ENCODE data around the gene CTDSPL2.
"Not testable (repeated sequence)": the region's sequence is repeated elsewhere in the genome, so short reads cannot be mapped to it uniquely, and the experiment has no call there.

Gene CTDSPL2

DNA sequence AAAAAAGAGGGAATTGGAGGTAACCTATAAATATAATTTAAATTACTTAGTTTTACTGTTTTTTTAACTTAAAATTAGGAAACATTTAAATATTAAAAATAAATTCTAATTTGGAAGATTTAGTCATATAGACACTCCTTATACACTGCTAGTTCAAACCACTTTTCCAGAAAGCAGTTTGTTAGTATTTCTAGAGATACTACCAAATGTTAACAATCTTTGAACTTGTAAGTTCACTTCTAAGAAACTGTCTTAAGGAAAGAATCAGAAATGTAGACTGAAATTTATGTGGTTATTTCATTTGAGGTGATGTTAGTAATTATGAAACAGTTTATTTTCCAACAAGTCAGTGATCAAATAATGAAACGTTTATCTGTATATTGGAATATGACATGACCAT lies 22.7 kb downstream of the CTDSPL2 start:
- no peak overlapping the region for H3K27ac ChIP-seq
- no peak for TF ChIP-seq ZFX (IDR thresholded peaks at IDR 0.05)
- TF ChIP-seq, protein P1, sequence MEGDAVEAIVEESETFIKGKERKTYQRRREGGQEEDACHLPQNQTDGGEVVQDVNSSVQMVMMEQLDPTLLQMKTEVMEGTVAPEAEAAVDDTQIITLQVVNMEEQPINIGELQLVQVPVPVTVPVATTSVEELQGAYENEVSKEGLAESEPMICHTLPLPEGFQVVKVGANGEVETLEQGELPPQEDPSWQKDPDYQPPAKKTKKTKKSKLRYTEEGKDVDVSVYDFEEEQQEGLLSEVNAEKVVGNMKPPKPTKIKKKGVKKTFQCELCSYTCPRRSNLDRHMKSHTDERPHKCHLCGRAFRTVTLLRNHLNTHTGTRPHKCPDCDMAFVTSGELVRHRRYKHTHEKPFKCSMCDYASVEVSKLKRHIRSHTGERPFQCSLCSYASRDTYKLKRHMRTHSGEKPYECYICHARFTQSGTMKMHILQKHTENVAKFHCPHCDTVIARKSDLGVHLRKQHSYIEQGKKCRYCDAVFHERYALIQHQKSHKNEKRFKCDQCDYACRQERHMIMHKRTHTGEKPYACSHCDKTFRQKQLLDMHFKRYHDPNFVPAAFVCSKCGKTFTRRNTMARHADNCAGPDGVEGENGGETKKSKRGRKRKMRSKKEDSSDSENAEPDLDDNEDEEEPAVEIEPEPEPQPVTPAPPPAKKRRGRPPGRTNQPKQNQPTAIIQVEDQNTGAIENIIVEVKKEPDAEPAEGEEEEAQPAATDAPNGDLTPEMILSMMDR (conservative IDR thresholded peaks at IDR 0.05): no peak

DNA sequence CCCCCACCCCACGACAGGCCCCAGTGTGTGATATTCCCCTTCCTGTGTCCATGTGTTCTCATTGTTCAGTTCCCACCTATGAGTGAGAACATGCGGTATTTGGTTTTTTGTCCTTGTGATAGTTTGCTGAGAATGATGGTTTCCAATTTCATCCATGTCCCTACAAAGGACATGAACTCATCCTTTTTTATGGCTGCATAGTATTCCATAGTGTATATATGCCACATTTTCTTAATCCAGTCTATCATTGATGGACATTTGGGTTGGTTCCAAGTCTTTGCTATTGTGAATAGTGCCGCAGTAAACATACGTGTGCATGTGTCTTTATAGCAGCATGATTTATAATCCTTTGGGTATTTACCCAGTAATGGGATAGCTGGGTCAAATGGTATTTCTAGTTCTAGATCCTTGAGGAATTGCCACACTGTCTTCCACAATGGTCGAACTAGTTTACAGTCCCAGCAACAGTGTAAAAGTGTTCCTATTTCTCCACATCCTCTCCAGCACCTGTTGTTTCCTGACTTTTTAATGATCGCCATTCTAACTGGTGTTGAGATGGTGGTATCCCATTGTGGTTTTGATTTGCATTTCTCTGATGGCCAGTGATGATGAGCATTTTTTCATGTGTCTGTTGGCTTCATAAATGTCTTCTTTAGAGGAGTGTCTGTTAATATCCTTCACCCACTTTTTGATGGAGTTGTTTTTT lies 26.3 kb downstream of the CTDSPL2 start:
- not testable (repeated sequence) for H3K27ac ChIP-seq

DNA sequence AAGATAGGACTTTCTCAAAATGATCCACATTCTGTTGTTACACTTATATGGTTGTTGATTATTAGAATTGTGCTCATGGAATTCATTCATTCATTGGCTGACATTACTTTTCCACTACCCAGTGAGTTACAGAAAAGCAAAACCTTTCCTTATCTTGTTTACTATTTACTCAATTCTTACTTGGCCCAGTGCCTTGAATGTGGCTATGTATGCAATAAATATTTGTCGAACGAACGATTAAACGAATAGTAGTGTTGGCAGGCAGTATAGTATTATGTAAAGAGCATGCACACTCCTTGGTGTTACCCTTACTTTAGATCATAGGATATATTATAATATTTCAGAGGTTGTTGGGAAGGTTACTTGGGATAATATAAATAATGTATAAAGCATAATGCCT lies 31.0 kb downstream of the CTDSPL2 start:
- TF ChIP-seq, protein P1 (conservative IDR thresholded peaks at IDR 0.05): no peak
- no peak for TF ChIP-seq ZFX (IDR thresholded peaks at IDR 0.05)
- H3K27ac ChIP-seq: no peak overlapping the region

- no peak overlapping the region for H3K27ac ChIP-seq
- TF ChIP-seq ZFX (IDR thresholded peaks at IDR 0.05): no peak
- TF ChIP-seq, protein P1 (conservative IDR thresholded peaks at IDR 0.05): no peak
These were observed 41.4 kb downstream of the CTDSPL2 start for GRCh38 chr15:44468709-44469385.

DNA sequence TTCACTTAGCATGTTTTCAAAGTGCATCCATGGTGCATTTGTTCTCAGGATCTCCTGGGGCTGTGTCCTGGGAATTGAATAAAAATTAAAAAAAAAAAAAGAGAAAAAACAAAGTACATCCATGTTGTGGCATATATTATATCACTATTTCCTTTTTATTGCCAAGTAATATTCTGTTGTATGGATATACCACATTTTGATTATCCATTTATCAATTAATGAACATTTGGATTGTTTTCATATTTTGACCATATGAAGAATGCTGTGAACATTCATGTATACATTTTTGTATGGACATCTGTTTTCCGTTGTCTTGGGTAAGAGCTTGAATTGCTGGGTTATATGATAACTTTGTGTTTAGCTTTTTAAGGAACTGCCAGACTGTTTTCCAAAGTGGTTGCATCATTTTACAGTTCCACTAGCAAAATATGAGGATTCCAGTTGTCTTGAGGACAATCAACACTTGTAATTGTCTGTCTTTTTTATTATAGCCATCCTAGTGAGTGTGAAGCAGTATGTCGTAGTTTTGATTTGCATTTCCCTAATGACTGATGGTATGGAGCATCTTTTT lies 44.5 kb downstream of the CTDSPL2 start:
- TF ChIP-seq ZFX (IDR thresholded peaks at IDR 0.05): no peak
- TF ChIP-seq, protein P1 (conservative IDR thresholded peaks at IDR 0.05): no peak
- H3K27ac ChIP-seq: no peak overlapping the region

DNA sequence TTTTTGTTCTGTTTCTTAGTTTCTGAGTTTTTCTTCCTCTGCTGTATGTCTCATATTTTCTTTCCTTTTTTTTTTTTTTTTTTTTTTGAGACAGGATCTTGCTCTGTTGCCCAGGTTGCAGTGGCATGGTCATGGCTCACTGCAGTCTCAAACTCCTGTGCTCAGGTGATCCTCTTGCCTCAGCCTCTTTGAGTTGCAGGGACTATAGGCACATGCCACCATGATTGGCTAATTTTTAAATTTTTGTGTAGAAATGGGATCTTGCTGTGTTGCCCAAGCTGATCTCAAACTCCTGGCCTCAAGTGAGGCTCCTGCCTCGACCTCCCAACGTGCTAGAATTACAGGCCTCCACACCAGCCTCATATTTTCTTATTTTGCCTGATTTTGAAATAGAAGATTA lies 51.9 kb downstream of the CTDSPL2 start:
- no peak overlapping the region for H3K27ac ChIP-seq
- no peak for TF ChIP-seq ZFX (IDR thresholded peaks at IDR 0.05)
- TF ChIP-seq, protein P1 (conservative IDR thresholded peaks at IDR 0.05): no peak

DNA sequence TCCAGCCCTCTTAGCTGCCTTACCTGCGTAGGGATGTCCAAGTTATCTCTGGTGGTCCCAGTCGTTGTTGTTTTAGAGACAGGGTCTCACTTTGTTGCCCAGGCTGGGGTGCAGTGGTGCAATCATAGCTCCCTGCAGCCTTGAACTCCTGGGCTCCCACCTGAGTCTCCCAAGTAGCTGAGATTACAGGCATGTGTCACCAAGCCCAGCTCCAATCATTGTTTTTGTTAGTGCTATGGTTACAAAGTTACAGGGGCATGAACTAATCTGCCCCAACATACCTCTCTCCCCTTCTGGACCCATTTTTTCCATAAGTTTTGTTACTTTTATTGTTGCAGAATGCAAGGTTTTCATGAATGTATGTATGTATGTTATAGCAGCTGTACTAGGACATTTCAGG lies 54.7 kb downstream of the CTDSPL2 start:
- TF ChIP-seq ZFX (IDR thresholded peaks at IDR 0.05): no peak
- TF ChIP-seq, protein P1 (conservative IDR thresholded peaks at IDR 0.05): no peak
- H3K27ac ChIP-seq: no peak overlapping the region

All from C4-2B (cell line).